H1 (cell line): ENCODE data around the gene ATP5PB. TPM values are rescaled to one million over a fixed set of nuclear protein-coding genes. Genes with fewer than 3 reads are reported as not detected.

Source experiments
- CTCF ChIA-PET: fragments of 300-600 bp; sonication (Branson Sonifier 250); formaldehyde crosslinking; loops from one replicate; lab custom pipeline; 2021; ENCODE audit not compliant: partially characterized antibody; lab: Charles Lee
- POLR2A ChIA-PET: fragments of 300-600 bp; sonication (Branson Sonifier 250); formaldehyde crosslinking; loops from one replicate; lab custom pipeline; 2021; ENCODE audit warnings: inconsistent platforms; ENCODE audit not compliant: partially characterized antibody; lab: Charles Lee
- DNase-seq, 2 experiments: peaks; one replicate each; pipeline versions ENCODE4 v3.0.0 to v3.0.0-alpha.2; 2010 to 2022; ENCODE audit warnings: low spot score in 2 of 2, low read depth in 1 of 2, mixed read lengths in 1 of 2
- FAIRE-seq: peaks from 2 replicates; lab custom pipeline; 2011; peaks lifted over from hg19 to GRCh38; lab: Jason Lieb, UNC
- H2AFZ ChIP-seq: 2 replicates; pipeline ENCODE4 v1.8.1; 2012; ENCODE audit warnings: low read length, inconsistent platforms
- H2AK5ac ChIP-seq: 2 replicates; pipeline ENCODE4 v1.6.1; 2013; ENCODE audit warnings: low read depth, low read length
- H2BK120ac ChIP-seq: replicated peaks from 2 replicates; pipeline ENCODE3; 2013; ENCODE audit warnings: low read depth, low read length, inconsistent platforms
- H2BK12ac ChIP-seq: 2 replicates; pipeline ENCODE4 v1.6.1; 2013; ENCODE audit warnings: low read depth, low read length
- H2BK15ac ChIP-seq: 2 replicates; pipeline ENCODE4 v1.6.1; 2013; ENCODE audit warnings: low read length
- H2BK20ac ChIP-seq: 2 replicates; pipeline ENCODE4 v1.6.1; 2013; ENCODE audit warnings: low read length
- H2BK5ac ChIP-seq: 2 replicates; pipeline ENCODE4 v1.6.1; 2013; ENCODE audit warnings: low read depth, low read length
- H3K14ac ChIP-seq: 2 replicates; pipeline ENCODE4 v1.6.1; 2013; ENCODE audit warnings: inconsistent platforms; ENCODE audit not compliant: insufficient read length
- H3K18ac ChIP-seq: 2 replicates; pipeline ENCODE4 v1.6.1; 2013; ENCODE audit warnings: low read length; ENCODE audit errors: extremely low read depth
- H3K23ac ChIP-seq: 2 replicates; pipeline ENCODE4 v1.6.1; 2013; ENCODE audit warnings: inconsistent platforms; ENCODE audit not compliant: insufficient read length
- H3K23me2 ChIP-seq: 2 replicates; pipeline ENCODE4 v1.6.1; 2013; ENCODE audit warnings: low read depth, low read length
- H3K27ac ChIP-seq: 2 replicates; pipeline ENCODE4 v1.6.1; 2011; ENCODE audit warnings: low read depth, low read length, inconsistent platforms
- H3K27me3 ChIP-seq, 4 experiments: replicated peaks in 1 of 4; 1 replicate in 1 of 4; 2 replicates in 3 of 4; pipeline versions ENCODE4 v1.6.1 to v1.8.1; 2011 to 2013; ENCODE audit warnings: low read length in 3 of 4, mild to moderate bottlenecking in 3 of 4, inconsistent platforms in 2 of 4, mixed read lengths in 2 of 4, moderate library complexity in 1 of 4; ENCODE audit not compliant: control insufficient read depth in 3 of 4, insufficient read depth in 3 of 4; ENCODE audit errors: extremely low read depth in 1 of 4
- H3K36me3 ChIP-seq, 4 experiments: 2 replicates each; pipeline versions ENCODE4 v1.6.1 to v1.8.1; 2011 to 2013; ENCODE audit warnings: mild to moderate bottlenecking in 4 of 4, low read length in 3 of 4, moderate library complexity in 2 of 4, control low read depth in 1 of 4, inconsistent platforms in 1 of 4; ENCODE audit not compliant: insufficient read depth in 4 of 4, control insufficient read depth in 2 of 4
- H3K4ac ChIP-seq: replicated peaks from 2 replicates; pipeline ENCODE3; 2013; ENCODE audit warnings: low read length, low read depth, mixed read lengths, inconsistent platforms; ENCODE audit not compliant: insufficient read length
- H3K4me1 ChIP-seq, 4 experiments: replicated peaks in 1 of 4; 1 replicate in 1 of 4; 2 replicates in 3 of 4; pipeline versions ENCODE4 v1.6.1 to v1.8.1; 2011 to 2013; ENCODE audit warnings: low read length in 3 of 4, inconsistent platforms in 2 of 4, mixed read lengths in 1 of 4; ENCODE audit not compliant: insufficient read depth in 4 of 4, control insufficient read depth in 3 of 4
- H3K4me2 ChIP-seq, 2 experiments: 2 replicates each; pipeline versions ENCODE4 v1.6.1 to v1.8.1; 2011 to 2013; ENCODE audit warnings: low read depth in 2 of 2, low read length in 2 of 2, control low read depth in 1 of 2, inconsistent platforms in 1 of 2, mild to moderate bottlenecking in 1 of 2; ENCODE audit not compliant: insufficient read depth in 1 of 2
- H3K4me3 ChIP-seq, 4 experiments: fragments of 200-600, 300-600 bp in 1 of 4; sonication (generic), shearing (Covaris generic), sonication (Bioruptor Twin) in 1 of 4; 2 replicates each; pipeline versions ENCODE4 v1.5.1 to v1.8.1; 2011 to 2016; ENCODE audit warnings: low read length in 4 of 4, low read depth in 3 of 4, control low read depth in 2 of 4, inconsistent platforms in 2 of 4, mild to moderate bottlenecking in 2 of 4, mixed read lengths in 1 of 4, moderate library complexity in 1 of 4; ENCODE audit not compliant: insufficient read depth in 2 of 4; ENCODE audit errors: extremely low read depth in 1 of 4
- H3K56ac ChIP-seq: replicated peaks from 2 replicates; pipeline ENCODE3; 2013; ENCODE audit warnings: low read depth, mild to moderate bottlenecking, mixed read lengths, low read length, inconsistent platforms; ENCODE audit not compliant: insufficient read length
- H3K79me1 ChIP-seq: 2 replicates; pipeline ENCODE4 v1.6.1; 2013; ENCODE audit warnings: low read depth, low read length, control low read depth
- H3K79me2 ChIP-seq, 2 experiments: 2 replicates each; pipeline versions ENCODE4 v1.6.1 to v1.8.1; 2012 to 2013; ENCODE audit warnings: low read length in 2 of 2, mild to moderate bottlenecking in 2 of 2, inconsistent platforms in 1 of 2; ENCODE audit not compliant: insufficient read depth in 2 of 2, control insufficient read depth in 1 of 2
- H3K9ac ChIP-seq, 4 experiments: replicated peaks in 1 of 4; 1 replicate in 1 of 4; 2 replicates in 3 of 4; pipeline versions ENCODE4 v1.6.1 to v1.8.1; 2011 to 2013; ENCODE audit warnings: low read depth in 3 of 4, low read length in 3 of 4, control low read depth in 2 of 4, mild to moderate bottlenecking in 2 of 4, moderate library complexity in 2 of 4, inconsistent platforms in 1 of 4; ENCODE audit errors: extremely low read depth in 1 of 4
- H3K9me3 ChIP-seq, 2 experiments: 2 replicates each; pipeline versions ENCODE4 v1.6.1 to v1.8.1; 2012 to 2013; ENCODE audit warnings: mild to moderate bottlenecking in 2 of 2, moderate library complexity in 2 of 2, control low read depth in 1 of 2, inconsistent platforms in 1 of 2, low read depth in 1 of 2, low read length in 1 of 2, mixed read lengths in 1 of 2; ENCODE audit not compliant: insufficient read depth in 2 of 2
- H4K20me1 ChIP-seq, 2 experiments: replicated peaks in 1 of 2; 2 replicates each; pipeline versions ENCODE3 to v1.8.1; 2011 to 2013; ENCODE audit warnings: inconsistent platforms in 2 of 2, low read length in 2 of 2, mild to moderate bottlenecking in 1 of 2; ENCODE audit not compliant: insufficient read depth in 2 of 2, control insufficient read depth in 1 of 2
- H4K5ac ChIP-seq: 2 replicates; pipeline ENCODE4 v1.6.1; 2013; ENCODE audit warnings: low read length, low read depth, mixed read lengths, inconsistent platforms; ENCODE audit not compliant: insufficient read length
- H4K8ac ChIP-seq: 2 replicates; pipeline ENCODE4 v1.8.0; 2013; ENCODE audit warnings: mild to moderate bottlenecking, moderate library complexity, low read length, inconsistent platforms; ENCODE audit not compliant: insufficient read depth; ENCODE audit errors: extremely low read depth
- H4K91ac ChIP-seq: replicated peaks from 2 replicates; pipeline ENCODE3; 2013; ENCODE audit warnings: low read length, mixed read lengths, inconsistent platforms; ENCODE audit not compliant: insufficient read length
- TAF7 ChIP-seq: optimal IDR thresholded peaks from 2 replicates; pipeline ENCODE3; 2011; ENCODE audit warnings: low read depth, mild to moderate bottlenecking, inconsistent platforms, low read length, moderate library complexity, borderline replicate concordance
- WGBS, 2 experiments: shearing (Covaris generic) in 1 of 2; methylation state at CpG; one replicate each; pipeline versions ENCODE4 v1.1.6 to v1.1.7; 2013 to 2015; ENCODE audit warnings: low lambda C conversion rate in 2 of 2, mixed read lengths in 2 of 2, inconsistent platforms in 1 of 2, low coverage in 1 of 2, missing lambda C conversion rate in 1 of 2; ENCODE audit not compliant: insufficient replicate concordance in 2 of 2, insufficient coverage in 1 of 2, insufficient read length in 1 of 2; ENCODE audit errors: extremely low coverage in 1 of 2, missing lambda C conversion rate in 1 of 2; 5-methylcytosine and 5-hydroxymethylcytosine counted together
- polyA plus RNA-seq, 7 experiments: library from polyadenylated mRNA; depleted of rRNA in 3 of 7; stranded (reverse) in 5 of 7; unstranded in 2 of 7; fragments of >200 nt in 5 of 7; fragments of 200-250 nt in 2 of 7; gene quantifications; 1 replicate in 5 of 7; 2 replicates in 1 of 7; 4 replicates in 1 of 7; pipeline versions ENCODE4 v1.2.1 to v1.2.3, GENCODE V29; 2011 to 2013; ENCODE audit warnings: missing spikeins in 2 of 7, mixed read lengths in 2 of 7
- total RNA-seq: library from RNA; stranded (reverse); fragmentation: NEBNext Ultra II Directional; extraction: Animal tissue kit (Norgen Biotek cat#: 25700); gene quantifications from 2 replicates; pipeline ENCODE4 v1.2.1, GENCODE V29; 2021
- TF ChIP-seq, protein P1 (sequence below): IDR thresholded peaks from 2 replicates; pipeline ENCODE4 v1.6.1; 2011; ENCODE audit warnings: low read length, improper control_type of control experiment

ATP5PB gene
- total and polyA plus RNA-seq, 2 of the 8 experiments (the other 6 are each of a cell fraction or from before 2014, with no cell fraction given), result 232 to 262 TPM

DNA sequence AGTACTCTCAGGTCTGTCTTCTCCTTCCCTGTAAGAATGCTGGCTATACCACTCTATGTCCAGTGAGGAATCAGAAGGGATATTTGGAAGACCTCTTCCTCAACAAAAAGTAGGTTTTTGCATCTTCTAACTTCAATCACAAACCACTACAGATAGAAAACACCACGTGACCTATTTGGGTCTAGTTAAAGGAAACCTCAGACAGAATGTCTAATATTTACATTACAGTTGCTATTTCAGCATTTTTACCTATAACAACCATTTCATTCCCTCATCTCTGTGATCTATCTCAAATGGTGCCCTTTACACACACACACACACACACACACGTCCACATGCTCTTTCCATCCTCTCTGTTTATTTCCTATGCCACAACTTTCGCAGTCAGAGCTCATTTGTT is 62.1 kb downstream of the ATP5PB start:
- no peak for FAIRE-seq

More for the DNA sequence above, 62.1 kb downstream of the ATP5PB start:
- Histone ChIP-seq H4K20me1 (no peaks in the 10 kb centered on the region), H3K4me1 (peaks cover 0 to 9% (median 3%) of the 10 kb centered on the region in 4 experiments; a peak in 5 of 7 replicates), H2BK5ac (no peak overlapping the region), H3K23ac (no peak overlapping the region), H3K36me3 (no peaks in the 10 kb centered on the region), H2BK12ac (no peak overlapping the region), H4K5ac (no peak overlapping the region), H2BK120ac (no peak overlapping the region), H2BK15ac (no peak overlapping the region), H3K23me2 (no peaks in the 10 kb centered on the region; the same call in 1 of the 2 replicates), H3K14ac (no peak overlapping the region), H4K91ac (no peak overlapping the region), H3K79me1 (no peaks in the 10 kb centered on the region), H3K9me3 (no peaks in the 10 kb centered on the region), H3K4me3 (no peak overlapping the region), H2AK5ac (no peak overlapping the region), H3K56ac (no peak overlapping the region), H3K4me2 (no peak overlapping the region), H3K79me2 (no peaks in the 10 kb centered on the region), H3K4ac (no peak overlapping the region), H3K27me3 (no peaks in the 10 kb centered on the region; a peak in 1 of 7 replicates), H4K8ac (no peak overlapping the region), H2AFZ (no peak overlapping the region), H2BK20ac (no peak overlapping the region), H3K9ac (no peak overlapping the region), H3K27ac (no peak overlapping the region), H3K18ac (no peak overlapping the region)
- CTCF ChIA-PET, result interaction anchor here (0.6 to 1.4 kb wide), 3 partner anchors 11 to 236 kb away, joined by 3 to 5 read pairs (median 4); no protein-coding TSS in a partner anchor
- 66% methylated on average over 3 of the region's 3 CpGs; no CpG with 5 or more reads in 1 of the 2 experiments for WGBS, 2 experiments
- TF ChIP-seq, protein P1, sequence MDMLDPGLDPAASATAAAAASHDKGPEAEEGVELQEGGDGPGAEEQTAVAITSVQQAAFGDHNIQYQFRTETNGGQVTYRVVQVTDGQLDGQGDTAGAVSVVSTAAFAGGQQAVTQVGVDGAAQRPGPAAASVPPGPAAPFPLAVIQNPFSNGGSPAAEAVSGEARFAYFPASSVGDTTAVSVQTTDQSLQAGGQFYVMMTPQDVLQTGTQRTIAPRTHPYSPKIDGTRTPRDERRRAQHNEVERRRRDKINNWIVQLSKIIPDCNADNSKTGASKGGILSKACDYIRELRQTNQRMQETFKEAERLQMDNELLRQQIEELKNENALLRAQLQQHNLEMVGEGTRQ, result no peak
- no peak for TF ChIP-seq TAF7
- DNase-seq, result no peak
- POLR2A ChIA-PET, result no interaction called here
